Effector memory CD4-positive, alpha-beta T cell (primary cell): ENCODE data around the gene KRTAP12-1.
"Not testable (repeated sequence)": the region's sequence is repeated elsewhere in the genome, so short reads cannot be mapped to it uniquely, and the experiment has no call there.

Experiments
- DNase-seq, 3 donors: peaks; one replicate each; pipeline ENCODE4 v3.0.0-alpha.2; 2020
- H3K27ac ChIP-seq: 2 replicates; pipeline ENCODE4 v1.7.0; 2013; ENCODE audit warnings: mild to moderate bottlenecking, low read length, moderate library complexity; ENCODE audit not compliant: insufficient read depth, poor library complexity, severe bottlenecking
- H3K27me3 ChIP-seq: replicated peaks from 2 replicates; pipeline ENCODE4 v1.7.0; 2013; ENCODE audit warnings: mild to moderate bottlenecking, low read length; ENCODE audit not compliant: insufficient read depth, control insufficient read depth, poor library complexity, severe bottlenecking
- H3K36me3 ChIP-seq: 2 replicates; pipeline ENCODE4 v1.7.0; 2013; ENCODE audit warnings: mild to moderate bottlenecking, low read length, moderate library complexity; ENCODE audit not compliant: control insufficient read depth, insufficient read depth
- H3K4me1 ChIP-seq: 2 replicates; pipeline ENCODE4 v1.7.0; 2013; ENCODE audit warnings: low read length, mild to moderate bottlenecking; ENCODE audit not compliant: control insufficient read depth, insufficient read depth, poor library complexity, severe bottlenecking
- H3K4me3 ChIP-seq: 2 replicates; pipeline ENCODE4 v1.7.0; 2013; ENCODE audit warnings: low read length, low read depth, mild to moderate bottlenecking; ENCODE audit not compliant: insufficient read depth, poor library complexity, severe bottlenecking
- H3K9me3 ChIP-seq: 2 replicates; pipeline ENCODE4 v1.7.0; 2013; ENCODE audit warnings: mild to moderate bottlenecking, low read length, moderate library complexity; ENCODE audit not compliant: control insufficient read depth

Gene KRTAP12-1

DNA sequence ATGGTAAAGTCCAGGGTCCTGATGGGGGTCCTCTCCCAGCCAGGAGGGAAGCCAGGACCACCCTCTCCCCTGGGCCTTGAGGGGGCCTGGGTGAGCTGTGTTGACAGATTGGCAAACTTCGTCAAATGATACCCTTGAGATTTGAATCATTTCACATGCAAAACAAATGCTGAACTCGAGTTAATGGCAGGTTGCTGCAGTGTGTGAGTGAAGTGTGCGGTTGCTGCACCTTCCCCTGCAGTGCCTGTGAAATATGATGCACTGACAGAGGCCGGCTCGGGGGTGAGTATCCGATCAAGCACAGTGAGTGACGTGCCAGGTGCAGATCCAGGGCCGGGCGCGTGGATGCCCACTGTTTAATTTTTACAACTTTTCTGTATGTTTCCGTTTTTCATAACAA is 5.7 kb upstream of the KRTAP12-1 start:
- Histone ChIP-seq H3K27me3 (no peaks in the 10 kb centered on the region), H3K36me3 (no peaks in the 10 kb centered on the region), H3K4me1 (no peaks in the 10 kb centered on the region), H3K4me3 (no peak overlapping the region), H3K9me3 (no peaks in the 10 kb centered on the region), H3K27ac (no peak overlapping the region)
- no peak for DNase-seq

DNA sequence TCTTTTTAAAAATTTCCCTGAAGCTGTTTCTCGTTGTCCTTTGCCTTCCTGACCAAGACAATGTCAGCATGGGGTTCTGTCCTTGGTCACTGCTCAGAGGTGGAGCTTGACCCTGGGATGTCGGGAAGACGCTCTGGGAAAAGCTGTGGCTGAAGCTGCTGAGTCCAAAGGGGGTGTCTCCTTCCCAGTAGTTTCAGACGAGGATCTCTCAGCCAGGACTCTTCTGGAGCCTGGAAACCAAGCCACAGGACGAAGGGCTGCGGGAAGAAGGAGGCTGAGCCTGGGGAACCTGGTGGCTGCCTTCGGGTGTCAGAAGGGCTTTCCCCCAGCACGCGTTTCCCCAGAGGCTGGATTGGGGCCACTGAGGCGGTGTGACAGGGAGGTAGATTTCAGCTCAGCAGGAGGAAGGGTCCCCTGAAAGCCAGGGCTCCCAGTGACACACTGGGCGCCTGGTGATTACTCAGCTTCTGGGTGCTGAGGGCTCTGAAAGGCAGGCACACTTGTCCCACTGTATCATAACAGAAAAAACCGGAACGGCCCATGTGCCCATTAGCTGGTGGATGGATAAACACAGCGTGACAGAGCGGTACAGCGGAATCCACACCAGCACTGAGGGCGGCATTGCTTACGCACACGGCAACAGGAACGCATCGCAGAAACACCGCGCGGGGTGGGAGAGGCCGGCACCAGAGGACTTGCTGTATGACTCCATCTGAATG is 5.0 kb upstream of the KRTAP12-1 start:
- Histone ChIP-seq H3K9me3 (no peaks in the 10 kb centered on the region), H3K27ac (no peak overlapping the region), H3K36me3 (no peaks in the 10 kb centered on the region), H3K4me3 (no peak overlapping the region), H3K27me3 (no peaks in the 10 kb centered on the region), H3K4me1 (no peaks in the 10 kb centered on the region)
- no peak for DNase-seq

GRCh38 chr21:44686000-44686781 is 4.2 kb upstream of the KRTAP12-1 start:
- H3K4me3 ChIP-seq = no peak overlapping the region
- H3K9me3 ChIP-seq = no peaks in the 10 kb centered on the region
- H3K27ac ChIP-seq = no peak overlapping the region
- H3K36me3 ChIP-seq = no peaks in the 10 kb centered on the region
- DNase-seq = no peak
- no peaks in the 10 kb centered on the region for H3K27me3 ChIP-seq
- H3K4me1 ChIP-seq = no peaks in the 10 kb centered on the region

DNA sequence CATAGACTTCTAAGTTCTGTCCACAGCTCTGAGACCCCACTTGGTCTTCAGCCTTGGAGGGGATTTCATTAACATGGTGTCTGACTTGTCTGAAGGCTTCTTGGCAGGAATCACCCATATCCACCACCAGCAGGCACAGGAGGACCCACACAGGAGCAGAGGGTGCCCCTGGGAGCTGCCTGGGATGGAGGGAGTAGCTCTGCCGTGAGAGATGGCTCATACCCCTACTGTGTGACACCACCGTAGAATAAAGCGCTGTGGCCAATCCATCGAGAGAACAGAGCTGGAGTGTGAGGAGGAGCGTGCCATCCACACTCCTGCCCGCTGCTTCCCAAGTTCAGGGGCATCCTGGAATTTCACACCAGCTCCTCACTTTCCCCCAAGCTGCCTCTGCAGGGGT is 3.1 kb upstream of the KRTAP12-1 start:
- not testable (repeated sequence) for H3K36me3 ChIP-seq

GRCh38 chr21:44684483-44684882 is 2.5 kb upstream of the KRTAP12-1 start:
- no peak for DNase-seq
- Histone ChIP-seq H3K4me1 (no peaks in the 10 kb centered on the region), H3K27ac (no peak overlapping the region), H3K27me3 (no peaks in the 10 kb centered on the region), H3K4me3 (no peak overlapping the region), H3K9me3 (no peaks in the 10 kb centered on the region), H3K36me3 (no peaks in the 10 kb centered on the region)

More for the DNA sequence above, 3.1 kb upstream of the KRTAP12-1 start:
- H3K4me1 ChIP-seq, H3K9me3 ChIP-seq, H3K27me3 ChIP-seq, H3K27ac ChIP-seq, DNase-seq, H3K4me3 ChIP-seq: not testable (repeated sequence)

DNA sequence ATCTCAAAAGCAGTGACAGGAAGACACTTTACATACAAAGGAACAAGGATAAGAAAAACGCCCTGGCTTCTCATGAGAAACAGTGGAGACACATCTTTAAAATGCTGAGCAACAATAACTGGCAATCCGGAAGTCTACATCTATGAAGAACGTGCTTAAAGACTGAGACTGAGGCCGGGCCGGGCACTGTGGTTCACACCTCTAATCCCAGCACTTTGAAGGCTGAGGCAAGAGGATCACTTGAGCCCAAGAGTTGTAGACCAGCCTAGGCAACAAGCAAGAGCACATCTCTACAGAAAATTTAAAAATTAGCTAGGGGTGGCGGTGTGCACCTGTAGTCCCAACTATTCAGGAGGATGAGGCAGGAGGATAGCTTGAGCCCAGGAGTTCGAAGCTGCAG is 2.1 kb upstream of the KRTAP12-1 start:
- Histone ChIP-seq H3K27ac (no peak overlapping the region), H3K36me3 (no peaks in the 10 kb centered on the region), H3K27me3 (no peaks in the 10 kb centered on the region), H3K4me1 (no peaks in the 10 kb centered on the region), H3K4me3 (no peak overlapping the region), H3K9me3 (no peaks in the 10 kb centered on the region)
- no peak for DNase-seq

DNA sequence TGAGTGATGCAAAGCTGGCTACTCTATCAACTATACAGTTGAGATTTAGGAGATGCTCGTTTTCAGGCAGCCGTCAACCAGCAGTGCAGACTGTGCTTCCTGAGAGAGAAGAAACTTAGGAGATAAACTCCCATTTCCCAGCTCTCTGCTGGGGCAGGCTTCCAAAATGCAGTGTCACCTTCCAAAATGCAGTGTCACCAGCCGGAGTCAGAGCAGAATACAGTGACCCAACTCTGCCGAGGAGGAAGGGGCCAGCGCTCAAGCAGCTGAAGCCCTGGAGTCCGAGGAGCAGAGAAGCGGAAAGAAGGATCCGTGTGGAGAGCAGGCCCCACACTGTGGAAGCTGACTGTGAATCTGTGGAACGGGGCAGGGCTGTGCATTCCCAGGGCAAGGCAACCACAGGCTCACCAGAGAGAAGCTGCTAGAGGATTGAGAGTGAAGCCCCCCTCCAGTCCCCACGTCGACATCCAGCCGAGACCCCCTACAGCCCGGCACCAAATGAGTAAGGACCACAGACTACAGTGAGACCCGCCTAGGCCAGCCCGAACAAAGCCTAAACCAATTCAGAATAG is 703 bp upstream of the KRTAP12-1 start:
- Histone ChIP-seq H3K36me3 (no peaks in the 10 kb centered on the region), H3K27ac (no peak overlapping the region), H3K4me1 (no peaks in the 10 kb centered on the region), H3K27me3 (no peaks in the 10 kb centered on the region), H3K9me3 (no peaks in the 10 kb centered on the region), H3K4me3 (no peak overlapping the region)
- DNase-seq = no peak

- no peak overlapping the region for H3K27ac ChIP-seq
- no peaks in the 10 kb centered on the region for H3K36me3 ChIP-seq
- DNase-seq = no peak
- no peaks in the 10 kb centered on the region for H3K4me1 ChIP-seq
- H3K9me3 ChIP-seq = no peaks in the 10 kb centered on the region
- no peaks in the 10 kb centered on the region for H3K27me3 ChIP-seq
- no peak overlapping the region for H3K4me3 ChIP-seq
Observed at GRCh38 chr21:44681152-44681551, 811 bp downstream of the KRTAP12-1 start.

- no peaks in the 10 kb centered on the region for H3K27me3 ChIP-seq
- H3K4me3 ChIP-seq = no peak overlapping the region
- H3K9me3 ChIP-seq = no peaks in the 10 kb centered on the region
- no peaks in the 10 kb centered on the region for H3K4me1 ChIP-seq
- H3K36me3 ChIP-seq = no peaks in the 10 kb centered on the region
- DNase-seq = no peak
- no peak overlapping the region for H3K27ac ChIP-seq
Observed at GRCh38 chr21:44677881-44678280, 4.1 kb downstream of the KRTAP12-1 start.

DNA sequence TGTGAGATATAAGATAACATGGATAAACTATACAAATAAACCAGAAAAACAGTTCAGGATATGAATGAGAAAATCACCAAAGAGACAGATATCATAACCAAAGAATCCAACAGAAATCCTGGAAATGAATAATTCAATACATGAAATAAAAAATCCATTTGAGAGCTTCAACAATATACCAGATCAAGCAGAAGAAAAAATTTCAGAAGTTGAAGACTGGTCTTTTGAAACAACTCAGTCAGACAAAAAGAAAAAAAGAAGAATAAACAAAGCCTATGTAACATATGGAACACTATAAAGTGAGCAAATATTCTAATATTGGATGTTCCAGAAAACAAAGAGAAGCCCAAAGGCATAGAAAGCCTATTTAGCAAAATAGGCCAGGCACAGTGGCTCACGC is 10.1 kb downstream of the KRTAP12-1 start:
- no peaks in the 10 kb centered on the region for H3K36me3 ChIP-seq
- H3K27me3 ChIP-seq = no peaks in the 10 kb centered on the region
- DNase-seq = no peak
- no peaks in the 10 kb centered on the region for H3K4me1 ChIP-seq
- no peak overlapping the region for H3K27ac ChIP-seq
- H3K9me3 ChIP-seq = peaks cover 6% of the 10 kb centered on the region
- H3K4me3 ChIP-seq = no peak overlapping the region
